ENCODE measurements around the gene IL19. TPM values are rescaled to one million over a fixed set of nuclear protein-coding genes. Genes with fewer than 3 reads are reported as not detected.

IL19 gene
- total RNA-seq, 4 donors from 2014 or later, result not detected

DNA sequence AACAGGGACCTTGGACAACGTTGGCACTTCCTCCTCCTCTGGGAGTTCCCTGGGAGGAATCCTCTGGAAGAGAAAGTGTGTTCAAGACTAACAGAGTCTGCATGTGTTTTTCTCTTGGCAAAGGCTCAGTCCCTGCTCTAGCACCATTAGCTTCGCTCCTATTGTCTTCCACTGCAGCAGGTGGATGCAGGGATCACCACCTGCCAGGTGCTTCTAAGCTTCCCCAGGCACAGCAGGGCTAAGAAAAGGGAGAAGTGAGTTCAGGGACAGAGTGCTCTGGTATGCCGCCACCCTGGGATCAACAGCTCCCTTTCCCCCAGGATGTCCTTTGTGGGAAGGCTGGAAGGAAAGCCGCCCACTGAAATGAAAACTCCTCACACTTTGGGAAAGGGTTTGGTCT, 50.9 kb downstream of the IL19 start:
- Histone ChIP-seq H3K9me3 (no peaks in the 10 kb centered on the region), H3K4me3 (no peak overlapping the region), H3K27me3 (no peaks in the 10 kb centered on the region), H3K36me3 (no peaks in the 10 kb centered on the region), H3K27ac (no peak overlapping the region), H3K4me1 (peaks cover 0 to 6% of the 10 kb centered on the region in 2 donors)
- no peak for TF ChIP-seq POLR2A (IDR thresholded peaks at IDR 0.05)
- TF ChIP-seq, protein P1, sequence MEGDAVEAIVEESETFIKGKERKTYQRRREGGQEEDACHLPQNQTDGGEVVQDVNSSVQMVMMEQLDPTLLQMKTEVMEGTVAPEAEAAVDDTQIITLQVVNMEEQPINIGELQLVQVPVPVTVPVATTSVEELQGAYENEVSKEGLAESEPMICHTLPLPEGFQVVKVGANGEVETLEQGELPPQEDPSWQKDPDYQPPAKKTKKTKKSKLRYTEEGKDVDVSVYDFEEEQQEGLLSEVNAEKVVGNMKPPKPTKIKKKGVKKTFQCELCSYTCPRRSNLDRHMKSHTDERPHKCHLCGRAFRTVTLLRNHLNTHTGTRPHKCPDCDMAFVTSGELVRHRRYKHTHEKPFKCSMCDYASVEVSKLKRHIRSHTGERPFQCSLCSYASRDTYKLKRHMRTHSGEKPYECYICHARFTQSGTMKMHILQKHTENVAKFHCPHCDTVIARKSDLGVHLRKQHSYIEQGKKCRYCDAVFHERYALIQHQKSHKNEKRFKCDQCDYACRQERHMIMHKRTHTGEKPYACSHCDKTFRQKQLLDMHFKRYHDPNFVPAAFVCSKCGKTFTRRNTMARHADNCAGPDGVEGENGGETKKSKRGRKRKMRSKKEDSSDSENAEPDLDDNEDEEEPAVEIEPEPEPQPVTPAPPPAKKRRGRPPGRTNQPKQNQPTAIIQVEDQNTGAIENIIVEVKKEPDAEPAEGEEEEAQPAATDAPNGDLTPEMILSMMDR (IDR thresholded peaks at IDR 0.05 in 4 of 5, conservative IDR thresholded peaks at IDR 0.05 in 1 of 5), result no peak
- no peak for ATAC-seq
- no peak for DNase-seq
- intact Hi-C loops (cut with DNase I; ENCODE audit: low total_unique reads), result no loop called here
- in situ Hi-C loops (cut with MboI; ENCODE audit: low sequenced_read_pairs in 4 of 4), result loop anchor here in 1 of 4 donors (25.0 kb wide), 1 partner anchor 159 kb away; no protein-coding TSS in a partner anchor

DNA sequence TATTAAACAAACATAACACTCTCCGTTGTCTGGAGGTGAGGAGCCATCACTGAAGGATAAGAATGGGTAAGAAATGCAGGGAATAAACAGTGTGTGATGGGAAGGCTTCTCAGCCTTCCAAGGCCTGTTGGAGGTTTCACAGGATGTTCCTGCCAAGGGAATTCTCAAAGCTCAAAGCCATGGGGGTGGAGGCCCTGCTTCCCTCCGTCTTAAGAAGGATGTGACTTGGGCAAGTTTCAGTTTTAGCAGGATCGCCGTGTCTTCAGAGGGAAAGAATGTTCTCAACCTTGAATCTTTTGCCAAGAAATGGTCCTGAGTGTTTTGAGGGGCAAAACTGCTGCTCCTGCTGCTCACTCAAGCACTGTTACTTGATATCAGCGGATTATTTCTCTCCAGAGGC, 53.2 kb downstream of the IL19 start:
- Histone ChIP-seq H3K4me3 (no peak overlapping the region), H3K9me3 (no peaks in the 10 kb centered on the region), H3K4me1 (peaks cover 0 to 3% of the 10 kb centered on the region in 2 donors), H3K27me3 (no peaks in the 10 kb centered on the region), H3K36me3 (no peaks in the 10 kb centered on the region), H3K27ac (no peak overlapping the region)
- TF ChIP-seq, protein P1 (IDR thresholded peaks at IDR 0.05 in 4 of 5, conservative IDR thresholded peaks at IDR 0.05 in 1 of 5), result no peak
- TF ChIP-seq POLR2A (IDR thresholded peaks at IDR 0.05), result no peak
- in situ Hi-C loops (cut with MboI; ENCODE audit: low sequenced_read_pairs in 4 of 4) (loop anchor here in 1 of 4 donors (25.0 kb wide), 1 partner anchor 161 kb away; no protein-coding TSS in a partner anchor), intact Hi-C loops (cut with DNase I; ENCODE audit: low total_unique reads) (no loop called here)
- DNase-seq (peak in 1 of 2 donors; percentile 32), ATAC-seq (peak; percentile 30 to 70)

DNA sequence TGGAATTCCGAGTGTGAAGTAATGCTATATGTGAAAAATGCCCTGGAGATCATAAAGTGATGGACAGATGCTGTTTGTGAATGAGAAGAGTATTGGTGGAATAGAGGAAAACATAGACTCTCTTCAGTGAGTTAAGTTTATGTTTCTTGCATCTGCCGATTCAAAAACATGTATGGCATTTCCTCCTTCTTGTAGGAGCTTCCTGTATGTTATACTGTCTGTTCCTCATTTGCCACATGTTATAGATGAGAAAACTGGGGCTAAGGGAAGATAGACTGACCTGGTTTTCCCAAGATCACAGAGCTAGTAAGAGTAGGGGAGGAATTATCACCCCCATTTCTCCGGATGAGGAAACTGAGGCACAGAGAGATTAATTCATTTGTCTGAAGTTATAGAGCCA, 53.8 kb downstream of the IL19 start:
- intact Hi-C loops (cut with DNase I; ENCODE audit: low total_unique reads), result no loop called here

DNA sequence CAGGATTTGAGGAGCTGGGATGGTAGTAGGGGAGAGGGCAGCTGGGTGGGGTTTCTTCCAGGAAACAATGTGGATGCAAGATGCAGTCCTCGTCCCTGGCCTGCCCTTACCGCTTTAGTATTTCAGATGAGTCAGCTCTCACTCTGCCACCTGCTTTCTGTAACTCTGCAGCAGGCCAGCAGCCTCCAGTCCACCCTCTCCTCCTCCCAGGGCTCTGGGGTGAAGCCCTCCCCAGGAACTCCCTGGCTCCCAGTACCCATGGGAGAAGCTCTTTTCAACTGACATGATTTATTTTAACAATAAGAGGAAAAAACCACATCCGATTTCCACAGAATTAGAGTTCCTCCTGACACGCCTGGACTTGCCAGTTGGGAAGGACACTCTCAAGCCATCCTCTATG, 55.8 kb downstream of the IL19 start:
- ATAC-seq, result no peak
- no peaks in the 10 kb centered on the region for H3K27me3 ChIP-seq
- in situ Hi-C loops (cut with MboI; ENCODE audit: low sequenced_read_pairs in 4 of 4) (no loop called here), intact Hi-C loops (cut with DNase I; ENCODE audit: low total_unique reads) (no loop called here)
- TF ChIP-seq, protein P1 (IDR thresholded peaks at IDR 0.05 in 4 of 5, conservative IDR thresholded peaks at IDR 0.05 in 1 of 5), result no peak
- TF ChIP-seq POLR2A (IDR thresholded peaks at IDR 0.05), result no peak
- DNase-seq, result no peak
- no peak overlapping the region for H3K27ac ChIP-seq
- no peaks in the 10 kb centered on the region for H3K9me3 ChIP-seq
- H3K4me3 ChIP-seq, result no peak overlapping the region
- H3K36me3 ChIP-seq, result no peaks in the 10 kb centered on the region
- peaks cover 0 to 3% of the 10 kb centered on the region in 2 donors for H3K4me1 ChIP-seq

More for the DNA sequence above, 53.8 kb downstream of the IL19 start:
- Histone ChIP-seq H3K27me3 (no peaks in the 10 kb centered on the region), H3K4me1 (peaks cover 0 to 3% of the 10 kb centered on the region in 2 donors), H3K9me3 (no peaks in the 10 kb centered on the region), H3K4me3 (no peak overlapping the region), H3K36me3 (no peaks in the 10 kb centered on the region), H3K27ac (no peak overlapping the region)
- ATAC-seq (no peak), DNase-seq (no peak)
- in situ Hi-C loops (cut with MboI; ENCODE audit: low sequenced_read_pairs in 4 of 4), result loop anchor here in 1 of 4 donors (25.0 kb wide), 1 partner anchor 162 kb away; no protein-coding TSS in a partner anchor
- TF ChIP-seq, protein P1 (IDR thresholded peaks at IDR 0.05 in 4 of 5, conservative IDR thresholded peaks at IDR 0.05 in 1 of 5), result no peak
- no peak for TF ChIP-seq POLR2A (IDR thresholded peaks at IDR 0.05)

DNA sequence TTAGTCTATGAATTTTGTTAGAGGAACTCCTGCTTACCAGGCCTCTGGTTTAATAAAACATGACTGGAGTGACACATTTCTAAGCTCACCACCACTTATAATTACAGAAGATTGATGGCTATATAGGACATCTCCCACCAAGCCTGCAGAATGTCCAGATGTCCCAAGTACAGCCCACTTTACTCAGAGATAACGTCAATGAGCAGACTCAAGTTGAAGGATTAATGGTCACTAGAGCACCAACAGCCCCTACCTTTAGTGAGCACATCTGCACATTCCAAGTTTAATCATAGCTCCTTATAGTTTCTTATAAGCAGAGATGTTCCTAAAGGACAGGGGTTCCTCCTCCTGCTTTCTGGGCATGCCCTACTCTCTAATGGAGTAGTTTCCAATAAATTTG, 57.5 kb downstream of the IL19 start:
- H3K27me3 ChIP-seq, result no peaks in the 10 kb centered on the region
- no peaks in the 10 kb centered on the region for H3K9me3 ChIP-seq
- ATAC-seq (no peak), DNase-seq (no peak)
- intact Hi-C loops (cut with DNase I; ENCODE audit: low total_unique reads), result no loop called here
- H3K27ac ChIP-seq, result no peak overlapping the region
- H3K36me3 ChIP-seq, result no peaks in the 10 kb centered on the region
- H3K4me1 ChIP-seq, result peaks cover 0 to 3% of the 10 kb centered on the region in 2 donors
- TF ChIP-seq POLR2A (IDR thresholded peaks at IDR 0.05), result no peak
- no peak overlapping the region for H3K4me3 ChIP-seq
- in situ Hi-C loops (cut with MboI; ENCODE audit: low sequenced_read_pairs in 4 of 4), result no loop called here
